Transverse colon (tissue), 4 donors: Measurements from ENCODE around the gene YWHAB. TPM values are rescaled to one million over a fixed set of nuclear protein-coding genes. Genes with fewer than 3 reads are reported as not detected.

Experiments
- DNase-seq: peaks from one replicate; pipeline ENCODE4 v3.0.0-alpha.2; 2019
- H3K27ac ChIP-seq, 4 donors: fragments of 200-600 bp; sonication (generic); 2 replicates each; pipeline ENCODE4 v1.5.1; 2016 to 2018; ENCODE audit warnings: inconsistent platforms in 4 of 4
- H3K27me3 ChIP-seq: fragments of 200-600 bp; sonication (generic); 2 replicates; pipeline ENCODE4 v1.5.1; 2017; ENCODE audit warnings: inconsistent platforms
- H3K36me3 ChIP-seq, 4 donors: fragments of 200-600 bp; sonication (generic); 2 replicates each; pipeline ENCODE4 v1.5.1; 2017 to 2019; ENCODE audit warnings: inconsistent platforms in 4 of 4
- H3K4me1 ChIP-seq, 4 donors: fragments of 200-600 bp; sonication (generic); 2 replicates each; pipeline ENCODE4 v1.5.1; 2017 to 2020; ENCODE audit warnings: inconsistent platforms in 4 of 4
- H3K4me3 ChIP-seq, 4 donors: fragments of 200-600 bp; sonication (generic); 1 replicate in 1 of 4; 2 replicates in 3 of 4; pipeline versions ENCODE4 v1.5.1 to v1.6.1; 2017 to 2019; ENCODE audit warnings: inconsistent platforms in 4 of 4
- H3K9me3 ChIP-seq, 2 donors: fragments of 200-600 bp; sonication (generic); 2 replicates each; pipeline ENCODE4 v1.5.1; 2017 to 2019; ENCODE audit warnings: inconsistent platforms in 2 of 2
- CTCF ChIP-seq, 5 experiments: fragments of 200-600 bp in 3 of 5; fragments of 450-650 bp in 2 of 5; sonication (generic) in 3 of 5; IDR thresholded peaks; 1 replicate in 2 of 5; 2 replicates in 3 of 5; pipeline ENCODE4 v1.5.1; 2016 to 2017; ENCODE audit warnings: antibody characterized with exemption in 5 of 5, inconsistent platforms in 3 of 5, mild to moderate bottlenecking in 2 of 5, moderate library complexity in 1 of 5
- EP300 ChIP-seq: sonication (generic); formaldehyde crosslinking; IDR thresholded peaks from one replicate; pipeline ENCODE4 v1.6.1; 2017; ENCODE audit warnings: antibody characterized with exemption, low read depth
- POLR2A ChIP-seq: fragments of 450-650 bp; IDR thresholded peaks from one replicate; pipeline ENCODE4 v1.6.1; 2016; ENCODE audit warnings: antibody characterized with exemption, mild to moderate bottlenecking, moderate library complexity
- POLR2AphosphoS5 ChIP-seq, 3 donors: sonication (generic); formaldehyde crosslinking; IDR thresholded peaks; one replicate each; pipeline ENCODE4 v1.6.1; 2016; ENCODE audit warnings: antibody characterized with exemption in 3 of 3
- WGBS, 2 donors: methylation state at CpG; one replicate each; pipeline ENCODE4 v1.1.5; 2018; ENCODE audit warnings: low coverage in 1 of 2; 5-methylcytosine and 5-hydroxymethylcytosine counted together
- in situ Hi-C, 4 donors: fragments of 200-750 bp; cut with MboI; loops; one replicate each; pipeline versions ENCODE4 v1.15.0 to v1.15.1; 2017; ENCODE audit warnings: low sequenced_read_pairs in 3 of 4, low pct_ligation_motif_present in 1 of 4, low pct_unique_long_range_greater_than_20kb in 1 of 4
- intact Hi-C: fragments of 100-400 bp; cut with DNase I; formaldehyde crosslinking; loops from one replicate; pipeline ENCODE4 v1.15.1; 2023; ENCODE audit warnings: low total_unique reads
- total RNA-seq, 4 donors: library from RNA; depleted of rRNA; stranded (reverse); fragments of >200 nt; gene quantifications; one replicate each; pipeline ENCODE4 v1.1.0, GENCODE V29; 2016

YWHAB gene
- total RNA-seq, 4 donors from 2014 or later = 73.2 to 170 (median 117) TPM

GRCh38 chr20:44955270-44955669, 69.8 kb downstream of the YWHAB start:
- in situ Hi-C loops (no loop called here), intact Hi-C loops (no loop called here)
- Histone ChIP-seq H3K4me1 (peaks cover 5 to 16% (median 11%) of the 10 kb centered on the region in 4 donors), H3K36me3 (peaks cover 0 to 35% (median 18%) of the 10 kb centered on the region in 4 donors), H3K27ac (no peak overlapping the region), H3K27me3 (no peaks in the 10 kb centered on the region), H3K4me3 (no peak overlapping the region), H3K9me3 (no peaks in the 10 kb centered on the region)
- WGBS, 2 donors = 83 to 89% methylated on average over 1 to 4 of the region's 4 CpGs
- TF ChIP-seq POLR2AphosphoS5 (IDR thresholded peaks at IDR 0.05) (no peak), POLR2A (no peak)
- no peak for DNase-seq

GRCh38 chr20:44956410-44956809, 70.9 kb downstream of the YWHAB start:
- no peak overlapping the region for H3K4me3 ChIP-seq
- H3K4me1 ChIP-seq = peaks cover 5 to 24% (median 14%) of the 10 kb centered on the region in 4 donors
- 92 to 100% methylated on average over 3 of the region's 3 CpGs for WGBS, 2 donors
- DNase-seq = no peak
- H3K27ac ChIP-seq = no peak overlapping the region
- peaks cover 0 to 24% (median 13%) of the 10 kb centered on the region in 4 donors for H3K36me3 ChIP-seq
- no peaks in the 10 kb centered on the region for H3K27me3 ChIP-seq
- H3K9me3 ChIP-seq = no peaks in the 10 kb centered on the region
- intact Hi-C loops = no loop called here
- in situ Hi-C loops = no loop called here
- TF ChIP-seq POLR2AphosphoS5 (IDR thresholded peaks at IDR 0.05) (no peak), EP300 (no peak), CTCF (IDR thresholded peaks at IDR 0.05) (no peak), POLR2A (no peak)

Other genes starting within 250 kb of the YWHAB start
- gene ADA, start 234.0 kb upstream of the YWHAB start, total RNA-seq = 1 to 10 TPM; 2.6 to 5.4 (median 2.9) TPM
- 10 to 100 TPM in 3 of 4 donors, 1 to 10 TPM in 1; 9.5 to 20.6 (median 15.9) TPM for gene CCN5, start 170.3 kb upstream of the YWHAB start, total RNA-seq
- gene KCNK15, start 139.8 kb upstream of the YWHAB start, total RNA-seq = 1 to 10 TPM in 1 of 4 donors, under 1 TPM in 1, not detected in 2; 0.27 to 1.3 TPM
- 1 to 10 TPM in 3 of 4 donors, not detected in 1; 1.1 to 5.6 (median 1.9) TPM for gene RIMS4, start 75.2 kb upstream of the YWHAB start, total RNA-seq
- 100 to 1,000 TPM in 1 of 4 donors, 10 to 100 TPM in 3; 12.0 to 112 (median 31.6) TPM for gene PABPC1L, start 24.4 kb downstream of the YWHAB start, total RNA-seq
- 10 to 100 TPM in 2 of 4 donors, 1 to 10 TPM in 2; 1.2 to 14.8 (median 9.4) TPM for gene TOMM34, start 74.7 kb downstream of the YWHAB start, total RNA-seq
- gene STK4, start 80.8 kb downstream of the YWHAB start, total RNA-seq = 10 to 100 TPM; 30.3 to 78.1 (median 38.3) TPM
- gene KCNS1, start 215.4 kb downstream of the YWHAB start, total RNA-seq = under 1 TPM in 2 of 4 donors, not detected in 2; 0.55 to 0.64 TPM
- not detected for gene WFDC5, start 229.5 kb downstream of the YWHAB start, total RNA-seq
- under 1 TPM in 1 of 4 donors, not detected in 3; 0.68 TPM for gene WFDC12, start 238.8 kb downstream of the YWHAB start, total RNA-seq